WTC11 (cell line): ENCODE measurements around the gene IBA57. TPM values are rescaled to one million over a fixed set of nuclear protein-coding genes. Genes with fewer than 3 reads are reported as not detected.

ENCODE experiments used
- ATAC-seq: fragments of 200-7000 bp; cut with Tn5 transposase; 2 replicates; pipeline ENCODE4 v1.10.0; 2021; ENCODE audit warnings: mild to moderate bottlenecking, moderate library complexity
- CTCF ChIA-PET: fragments of 300-600 bp; sonication (Branson Sonifier 250); formaldehyde crosslinking; loops from one replicate; lab custom pipeline; 2021; ENCODE audit warnings: antibody characterized with exemption; lab: Charles Lee
- POLR2A ChIA-PET: fragments of 350-600 bp; sonication (Branson Sonifier 250); formaldehyde crosslinking; loops from one replicate; lab custom pipeline; 2021; ENCODE audit warnings: antibody characterized with exemption; lab: Charles Lee
- DNase-seq: peaks from one replicate; pipeline ENCODE4 v3.0.0; 2021; ENCODE audit warnings: low spot score
- H3K27ac Mint-ChIP-seq: 2 replicates; pipeline ENCODE4 v1.8.0; 2021; ENCODE audit warnings: mixed read lengths
- H3K27me3 Mint-ChIP-seq: 2 replicates; pipeline ENCODE4 v1.8.0; 2021; ENCODE audit warnings: low read depth, mild to moderate bottlenecking, moderate library complexity, mixed read lengths
- H3K36me3 Mint-ChIP-seq: 2 replicates; pipeline ENCODE4 v1.8.0; 2021; ENCODE audit warnings: mixed read lengths
- H3K4me1 Mint-ChIP-seq: 2 replicates; pipeline ENCODE4 v1.8.0; 2022; ENCODE audit warnings: mixed read lengths
- H3K4me3 Mint-ChIP-seq: 2 replicates; pipeline ENCODE4 v1.8.0; 2021; ENCODE audit warnings: mild to moderate bottlenecking, moderate library complexity, mixed read lengths
- H3K9me3 Mint-ChIP-seq: 2 replicates; pipeline ENCODE4 v1.8.0; 2021; ENCODE audit warnings: mixed read lengths
- ATF2 ChIP-seq: sonication (generic); formaldehyde crosslinking; IDR thresholded peaks from 2 replicates; pipeline ENCODE4 v1.8.1; 2022; ENCODE audit warnings: low read depth, missing genetic modification reagents, borderline replicate concordance
- ATF3 ChIP-seq: sonication (generic); formaldehyde crosslinking; conservative IDR thresholded peaks from 2 replicates; pipeline ENCODE4 v1.8.1; 2022; ENCODE audit warnings: mild to moderate bottlenecking, missing genetic modification reagents
- CREB1 ChIP-seq: sonication (generic); formaldehyde crosslinking; IDR thresholded peaks from 2 replicates; pipeline ENCODE4 v1.8.0; 2023; ENCODE audit warnings: mild to moderate bottlenecking, missing genetic modification reagents
- ESRRA ChIP-seq: sonication (generic); formaldehyde crosslinking; IDR thresholded peaks from 2 replicates; pipeline ENCODE4 v1.8.1; 2022; ENCODE audit warnings: mild to moderate bottlenecking, missing genetic modification reagents, borderline replicate concordance
- JAZF1 ChIP-seq: fragments of 250-450 bp; sonication (Bioruptor Pico); IDR thresholded peaks from 2 replicates; pipeline ENCODE4 v1.9.0; 2021; ENCODE audit warnings: moderate library complexity, mild to moderate bottlenecking, inconsistent platforms
- NFYB ChIP-seq: sonication (generic); formaldehyde crosslinking; conservative IDR thresholded peaks from 2 replicates; pipeline ENCODE4 v1.8.0; 2022; ENCODE audit warnings: low read depth, missing genetic modification reagents
- NR1H2 ChIP-seq: sonication (generic); formaldehyde crosslinking; IDR thresholded peaks from 2 replicates; pipeline ENCODE4 v1.9.0; 2021; ENCODE audit warnings: mild to moderate bottlenecking, moderate library complexity, missing genetic modification reagents
- PRRX2 ChIP-seq: fragments of 250-450 bp; sonication (Bioruptor Pico); IDR thresholded peaks from 2 replicates; pipeline ENCODE4 v1.8.0; 2021; ENCODE audit warnings: mild to moderate bottlenecking
- ZNF138 ChIP-seq: sonication (generic); formaldehyde crosslinking; conservative IDR thresholded peaks from 2 replicates; pipeline ENCODE4 v1.8.1; 2022; ENCODE audit warnings: mild to moderate bottlenecking, moderate library complexity, missing genetic modification reagents
- total RNA-seq: library from RNA; stranded (reverse); gene quantifications from 3 replicates; pipeline ENCODE4 v1.2.3, GENCODE V29; 2021
- TF ChIP-seq, protein P1 (sequence below): fragments of 200-600 bp; IDR thresholded peaks from 2 replicates; pipeline ENCODE4 v1.8.0; 2022; ENCODE audit warnings: antibody characterized with exemption
- TF ChIP-seq, protein P2 (sequence below): fragments of 250-450 bp; sonication (Bioruptor Pico); IDR thresholded peaks from 2 replicates; pipeline ENCODE4 v1.9.0; 2021; ENCODE audit warnings: mild to moderate bottlenecking, borderline replicate concordance
- TF ChIP-seq, protein P3 (sequence below): fragments of 250-450 bp; sonication (Bioruptor Pico); IDR thresholded peaks from 2 replicates; pipeline ENCODE4 v1.8.0; 2021; ENCODE audit warnings: mild to moderate bottlenecking
- TF ChIP-seq, protein P4 (sequence below): sonication (generic); formaldehyde crosslinking; conservative IDR thresholded peaks from 2 replicates; pipeline ENCODE4 v1.8.1; 2023; ENCODE audit warnings: mild to moderate bottlenecking, low read depth, missing genetic modification reagents, moderate library complexity

IBA57 gene
- total RNA-seq, 1 experiment from 2014 or later: 11.4 TPM

- TF ChIP-seq, protein P1, sequence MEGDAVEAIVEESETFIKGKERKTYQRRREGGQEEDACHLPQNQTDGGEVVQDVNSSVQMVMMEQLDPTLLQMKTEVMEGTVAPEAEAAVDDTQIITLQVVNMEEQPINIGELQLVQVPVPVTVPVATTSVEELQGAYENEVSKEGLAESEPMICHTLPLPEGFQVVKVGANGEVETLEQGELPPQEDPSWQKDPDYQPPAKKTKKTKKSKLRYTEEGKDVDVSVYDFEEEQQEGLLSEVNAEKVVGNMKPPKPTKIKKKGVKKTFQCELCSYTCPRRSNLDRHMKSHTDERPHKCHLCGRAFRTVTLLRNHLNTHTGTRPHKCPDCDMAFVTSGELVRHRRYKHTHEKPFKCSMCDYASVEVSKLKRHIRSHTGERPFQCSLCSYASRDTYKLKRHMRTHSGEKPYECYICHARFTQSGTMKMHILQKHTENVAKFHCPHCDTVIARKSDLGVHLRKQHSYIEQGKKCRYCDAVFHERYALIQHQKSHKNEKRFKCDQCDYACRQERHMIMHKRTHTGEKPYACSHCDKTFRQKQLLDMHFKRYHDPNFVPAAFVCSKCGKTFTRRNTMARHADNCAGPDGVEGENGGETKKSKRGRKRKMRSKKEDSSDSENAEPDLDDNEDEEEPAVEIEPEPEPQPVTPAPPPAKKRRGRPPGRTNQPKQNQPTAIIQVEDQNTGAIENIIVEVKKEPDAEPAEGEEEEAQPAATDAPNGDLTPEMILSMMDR: no peak
- TF ChIP-seq, protein P2, sequence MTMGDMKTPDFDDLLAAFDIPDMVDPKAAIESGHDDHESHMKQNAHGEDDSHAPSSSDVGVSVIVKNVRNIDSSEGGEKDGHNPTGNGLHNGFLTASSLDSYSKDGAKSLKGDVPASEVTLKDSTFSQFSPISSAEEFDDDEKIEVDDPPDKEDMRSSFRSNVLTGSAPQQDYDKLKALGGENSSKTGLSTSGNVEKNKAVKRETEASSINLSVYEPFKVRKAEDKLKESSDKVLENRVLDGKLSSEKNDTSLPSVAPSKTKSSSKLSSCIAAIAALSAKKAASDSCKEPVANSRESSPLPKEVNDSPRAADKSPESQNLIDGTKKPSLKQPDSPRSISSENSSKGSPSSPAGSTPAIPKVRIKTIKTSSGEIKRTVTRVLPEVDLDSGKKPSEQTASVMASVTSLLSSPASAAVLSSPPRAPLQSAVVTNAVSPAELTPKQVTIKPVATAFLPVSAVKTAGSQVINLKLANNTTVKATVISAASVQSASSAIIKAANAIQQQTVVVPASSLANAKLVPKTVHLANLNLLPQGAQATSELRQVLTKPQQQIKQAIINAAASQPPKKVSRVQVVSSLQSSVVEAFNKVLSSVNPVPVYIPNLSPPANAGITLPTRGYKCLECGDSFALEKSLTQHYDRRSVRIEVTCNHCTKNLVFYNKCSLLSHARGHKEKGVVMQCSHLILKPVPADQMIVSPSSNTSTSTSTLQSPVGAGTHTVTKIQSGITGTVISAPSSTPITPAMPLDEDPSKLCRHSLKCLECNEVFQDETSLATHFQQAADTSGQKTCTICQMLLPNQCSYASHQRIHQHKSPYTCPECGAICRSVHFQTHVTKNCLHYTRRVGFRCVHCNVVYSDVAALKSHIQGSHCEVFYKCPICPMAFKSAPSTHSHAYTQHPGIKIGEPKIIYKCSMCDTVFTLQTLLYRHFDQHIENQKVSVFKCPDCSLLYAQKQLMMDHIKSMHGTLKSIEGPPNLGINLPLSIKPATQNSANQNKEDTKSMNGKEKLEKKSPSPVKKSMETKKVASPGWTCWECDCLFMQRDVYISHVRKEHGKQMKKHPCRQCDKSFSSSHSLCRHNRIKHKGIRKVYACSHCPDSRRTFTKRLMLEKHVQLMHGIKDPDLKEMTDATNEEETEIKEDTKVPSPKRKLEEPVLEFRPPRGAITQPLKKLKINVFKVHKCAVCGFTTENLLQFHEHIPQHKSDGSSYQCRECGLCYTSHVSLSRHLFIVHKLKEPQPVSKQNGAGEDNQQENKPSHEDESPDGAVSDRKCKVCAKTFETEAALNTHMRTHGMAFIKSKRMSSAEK (CRISPR knock-in tag): no peak
- no peak for TF ChIP-seq CREB1 (CRISPR knock-in tag)
- TF ChIP-seq NFYB (CRISPR knock-in tag): no peak
- no peak for TF ChIP-seq PRRX2
- no peak for TF ChIP-seq ATF2 (CRISPR knock-in tag)
- TF ChIP-seq ZNF138: no peak
- no peak for TF ChIP-seq NR1H2 (CRISPR knock-in tag)
- TF ChIP-seq JAZF1 (CRISPR knock-in tag): no peak
- TF ChIP-seq, all 79 proteins: peak for 0
Measured at GRCh38 chr1:228163007-228163753, 2.4 kb upstream of the IBA57 start (continued).

GRCh38 chr1:228163776-228164519, 1.7 kb upstream of the IBA57 start:
- POLR2A ChIA-PET: interaction anchor here (1.2 kb wide), 1 partner anchor 12 kb away, joined by 4 read pairs; no protein-coding TSS in a partner anchor
- ATAC-seq (no peak), DNase-seq (no peak)
- Mint-ChIP-seq H3K36me3 (no peaks in the 10 kb centered on the region), H3K27me3 (peaks cover 11% of the 10 kb centered on the region), H3K4me1 (peaks cover 13% of the 10 kb centered on the region; the same call in 1 of the 2 replicates), H3K9me3 (no peaks in the 10 kb centered on the region), H3K4me3 (peak overlapping the region; percentile 64), H3K27ac (peak overlapping the region; percentile 93; the same call in 1 of the 2 replicates)
- TF ChIP-seq, protein P3, sequence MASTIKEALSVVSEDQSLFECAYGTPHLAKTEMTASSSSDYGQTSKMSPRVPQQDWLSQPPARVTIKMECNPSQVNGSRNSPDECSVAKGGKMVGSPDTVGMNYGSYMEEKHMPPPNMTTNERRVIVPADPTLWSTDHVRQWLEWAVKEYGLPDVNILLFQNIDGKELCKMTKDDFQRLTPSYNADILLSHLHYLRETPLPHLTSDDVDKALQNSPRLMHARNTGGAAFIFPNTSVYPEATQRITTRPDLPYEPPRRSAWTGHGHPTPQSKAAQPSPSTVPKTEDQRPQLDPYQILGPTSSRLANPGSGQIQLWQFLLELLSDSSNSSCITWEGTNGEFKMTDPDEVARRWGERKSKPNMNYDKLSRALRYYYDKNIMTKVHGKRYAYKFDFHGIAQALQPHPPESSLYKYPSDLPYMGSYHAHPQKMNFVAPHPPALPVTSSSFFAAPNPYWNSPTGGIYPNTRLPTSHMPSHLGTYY (CRISPR knock-in tag): no peak
- no peak for TF ChIP-seq NFYB (CRISPR knock-in tag)
- no peak for TF ChIP-seq ATF3 (CRISPR knock-in tag)
- TF ChIP-seq, protein P1: no peak
- TF ChIP-seq ESRRA (CRISPR knock-in tag): no peak
- TF ChIP-seq, protein P4, sequence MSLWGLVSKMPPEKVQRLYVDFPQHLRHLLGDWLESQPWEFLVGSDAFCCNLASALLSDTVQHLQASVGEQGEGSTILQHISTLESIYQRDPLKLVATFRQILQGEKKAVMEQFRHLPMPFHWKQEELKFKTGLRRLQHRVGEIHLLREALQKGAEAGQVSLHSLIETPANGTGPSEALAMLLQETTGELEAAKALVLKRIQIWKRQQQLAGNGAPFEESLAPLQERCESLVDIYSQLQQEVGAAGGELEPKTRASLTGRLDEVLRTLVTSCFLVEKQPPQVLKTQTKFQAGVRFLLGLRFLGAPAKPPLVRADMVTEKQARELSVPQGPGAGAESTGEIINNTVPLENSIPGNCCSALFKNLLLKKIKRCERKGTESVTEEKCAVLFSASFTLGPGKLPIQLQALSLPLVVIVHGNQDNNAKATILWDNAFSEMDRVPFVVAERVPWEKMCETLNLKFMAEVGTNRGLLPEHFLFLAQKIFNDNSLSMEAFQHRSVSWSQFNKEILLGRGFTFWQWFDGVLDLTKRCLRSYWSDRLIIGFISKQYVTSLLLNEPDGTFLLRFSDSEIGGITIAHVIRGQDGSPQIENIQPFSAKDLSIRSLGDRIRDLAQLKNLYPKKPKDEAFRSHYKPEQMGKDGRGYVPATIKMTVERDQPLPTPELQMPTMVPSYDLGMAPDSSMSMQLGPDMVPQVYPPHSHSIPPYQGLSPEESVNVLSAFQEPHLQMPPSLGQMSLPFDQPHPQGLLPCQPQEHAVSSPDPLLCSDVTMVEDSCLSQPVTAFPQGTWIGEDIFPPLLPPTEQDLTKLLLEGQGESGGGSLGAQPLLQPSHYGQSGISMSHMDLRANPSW (CRISPR knock-in tag): no peak
- CTCF ChIA-PET: interaction anchor here (1.2 to 4.3 kb wide), 7 partner anchors 10 to 159 kb away, joined by 3 to 39 read pairs (median 14); partner anchors contain the start of gene GUK1
